GM23338 (cell line): ENCODE data around the gene CLDN20. TPM values are rescaled to one million over a fixed set of nuclear protein-coding genes. Genes with fewer than 3 reads are reported as not detected.

ENCODE experiments used
- ATAC-seq: fragments of 200-7000 bp; cut with Tn5 transposase; 3 replicates; pipeline ENCODE4 v1.9.1; 2020
- DNase-seq: peaks from one replicate; pipeline ENCODE4 v3.0.0-alpha.2; 2015; ENCODE audit warnings: low spot score
- H2AFZ ChIP-seq: fragments of 200-600 bp; sonication (generic); 2 replicates; pipeline ENCODE4 v1.8.0; 2016; ENCODE audit warnings: antibody characterized with exemption, mild to moderate bottlenecking, moderate library complexity
- H3F3A ChIP-seq: fragments of 200-600 bp; sonication (generic); replicated peaks from 2 replicates; pipeline ENCODE4 v1.8.0; 2017; ENCODE audit warnings: antibody characterized with exemption, mixed run types, low read depth
- H3K27ac ChIP-seq: fragments of 200-600 bp; sonication (generic); 2 replicates; pipeline ENCODE4 v1.6.1; 2016; ENCODE audit warnings: low read depth
- H3K27me3 ChIP-seq: fragments of 200-600 bp; sonication (generic); 2 replicates; pipeline ENCODE4 v1.8.0; 2016; ENCODE audit warnings: mild to moderate bottlenecking, mixed run types, moderate library complexity; ENCODE audit not compliant: insufficient read depth
- H3K36me3 ChIP-seq: fragments of 200-600 bp; sonication (generic); 2 replicates; pipeline ENCODE4 v1.8.0; 2016; ENCODE audit warnings: mild to moderate bottlenecking; ENCODE audit not compliant: insufficient read depth
- H3K4me1 ChIP-seq: fragments of 200-600 bp; sonication (generic); 2 replicates; pipeline ENCODE4 v1.8.0; 2016; ENCODE audit warnings: mild to moderate bottlenecking, moderate library complexity; ENCODE audit not compliant: insufficient read depth
- H3K4me2 ChIP-seq: fragments of 200-600 bp; sonication (generic); 2 replicates; pipeline ENCODE4 v1.7.1; 2017; ENCODE audit warnings: mixed run types
- H3K4me3 ChIP-seq: fragments of 200-600 bp; sonication (generic); 2 replicates; pipeline ENCODE4 v1.6.1; 2016; ENCODE audit warnings: mixed run types
- H3K79me2 ChIP-seq: fragments of 200-600 bp; sonication (generic); replicated peaks from 2 replicates; pipeline ENCODE4 v1.8.0; 2017; ENCODE audit warnings: mild to moderate bottlenecking; ENCODE audit not compliant: insufficient read depth
- H3K9me2 ChIP-seq: fragments of 200-600 bp; sonication (generic); 2 replicates; pipeline ENCODE4 v1.8.0; 2017; ENCODE audit not compliant: insufficient read depth
- H4K20me1 ChIP-seq: fragments of 200-600 bp; sonication (generic); replicated peaks from 2 replicates; pipeline ENCODE4 v1.8.0; 2017; ENCODE audit warnings: mild to moderate bottlenecking; ENCODE audit not compliant: insufficient read depth
- H3K27ac Mint-ChIP-seq: 2 replicates; pipeline ENCODE4 v1.8.0; 2020; ENCODE audit warnings: inconsistent platforms, mild to moderate bottlenecking, moderate library complexity, mixed read lengths
- H3K27me3 Mint-ChIP-seq: 3 replicates; pipeline ENCODE4 v1.8.0; 2022; ENCODE audit warnings: low read depth, mild to moderate bottlenecking, moderate library complexity, mixed read lengths, inconsistent platforms; ENCODE audit not compliant: insufficient read depth, poor library complexity
- H3K36me3 Mint-ChIP-seq: 3 replicates; pipeline ENCODE4 v1.8.0; 2021; ENCODE audit warnings: low read depth, mild to moderate bottlenecking, inconsistent platforms, moderate library complexity, mixed read lengths
- H3K4me1 Mint-ChIP-seq: 3 replicates; pipeline ENCODE4 v1.8.0; 2020; ENCODE audit warnings: mild to moderate bottlenecking, inconsistent platforms, mixed read lengths
- H3K4me3 Mint-ChIP-seq: 3 replicates; pipeline ENCODE4 v1.8.0; 2021; ENCODE audit warnings: moderate library complexity, mild to moderate bottlenecking, inconsistent platforms, mixed read lengths
- H3K9me3 Mint-ChIP-seq: 3 replicates; pipeline ENCODE4 v1.8.0; 2020; ENCODE audit warnings: moderate library complexity, mild to moderate bottlenecking, inconsistent platforms, mixed read lengths
- CREB1 ChIP-seq: fragments of 250-450 bp; sonication (Bioruptor Pico); IDR thresholded peaks from 2 replicates; pipeline ENCODE4 v1.5.0; 2020; ENCODE audit warnings: low read depth, mild to moderate bottlenecking, moderate library complexity
- CTCF ChIP-seq, 2 experiments: fragments of 200-600 bp in 1 of 2; sonication (generic) in 1 of 2; conservative IDR thresholded peaks; 2 replicates each; pipeline versions ENCODE4 v1.5.1 to v1.6.1; 2016 to 2017; ENCODE audit warnings: antibody characterized with exemption in 2 of 2, low read depth in 2 of 2, mild to moderate bottlenecking in 2 of 2, moderate library complexity in 1 of 2
- ETS1 ChIP-seq: IDR thresholded peaks from 2 replicates; pipeline ENCODE4 v1.6.1; 2016; ENCODE audit warnings: antibody characterized with exemption
- EZH2 ChIP-seq: fragments of 200-600 bp; sonication (generic); IDR thresholded peaks from one replicate; pipeline ENCODE4 v1.8.0; 2017; ENCODE audit warnings: antibody characterized with exemption, mild to moderate bottlenecking, low read depth; ENCODE audit not compliant: unreplicated experiment
- EZH2phosphoT487 ChIP-seq: fragments of 200-600 bp; sonication (generic); IDR thresholded peaks from one replicate; pipeline ENCODE4 v1.8.1; 2018; ENCODE audit warnings: antibody characterized with exemption; ENCODE audit not compliant: unreplicated experiment
- JUNB ChIP-seq: IDR thresholded peaks from one replicate; pipeline ENCODE4 v1.6.1; 2016; ENCODE audit warnings: antibody characterized with exemption; ENCODE audit not compliant: unreplicated experiment
- NANOG ChIP-seq: IDR thresholded peaks from 2 replicates; pipeline ENCODE4 v1.6.1; 2016; ENCODE audit warnings: antibody characterized with exemption, borderline replicate concordance
- POLR2AphosphoS5 ChIP-seq: IDR thresholded peaks from 2 replicates; pipeline ENCODE4 v1.6.1; 2016; ENCODE audit warnings: antibody characterized with exemption, low read depth
- REST ChIP-seq: IDR thresholded peaks from one replicate; pipeline ENCODE4 v1.6.1; 2018; ENCODE audit warnings: antibody characterized with exemption; ENCODE audit not compliant: unreplicated experiment
- STAT1 ChIP-seq: IDR thresholded peaks from one replicate; pipeline ENCODE4 v1.6.1; 2016; ENCODE audit warnings: antibody characterized with exemption; ENCODE audit not compliant: unreplicated experiment
- ZNF114 ChIP-seq: fragments of 250-450 bp; sonication (Bioruptor Pico); IDR thresholded peaks from 2 replicates; pipeline ENCODE4 v1.5.0; 2020; ENCODE audit warnings: mild to moderate bottlenecking, moderate library complexity
- ZNF331 ChIP-seq: fragments of 250-450 bp; sonication (Bioruptor Pico); IDR thresholded peaks from 2 replicates; pipeline ENCODE4 v1.5.0; 2020; ENCODE audit warnings: low read depth, mild to moderate bottlenecking, moderate library complexity
- ZNF462 ChIP-seq: fragments of 250-450 bp; sonication (Bioruptor Pico); IDR thresholded peaks from 2 replicates; pipeline ENCODE4 v1.5.0; 2020; ENCODE audit warnings: mild to moderate bottlenecking, moderate library complexity
- polyA plus RNA-seq: library from polyadenylated mRNA; unstranded; fragments of >200 nt; fragmentation: Nextera tagmentation; extraction: Ambion mirVana; gene quantifications from 2 replicates; pipeline ENCODE4 v1.2.1, GENCODE V29; 2016
- total RNA-seq: library from RNA; depleted of rRNA; stranded (reverse); fragments of >200 nt; shearing (Covaris generic); gene quantifications from 2 replicates; pipeline ENCODE4 v1.2.3, GENCODE V29; 2014

The CLDN20 gene
- total and polyA plus RNA-seq, 2 experiments from 2014 or later, result 0.23 TPM; not detected in 1

- H3K4me1 ChIP-seq, result peaks cover 23% of the 10 kb centered on the region
- Mint-ChIP-seq H3K27ac (peak overlapping the region; percentile 96), H3K27me3 (peaks cover 9% of the 10 kb centered on the region), H3K4me3 (no peak overlapping the region), H3K9me3 (no peaks in the 10 kb centered on the region), H3K36me3 (peaks cover 77% of the 10 kb centered on the region; the same call in 2 of the 3 replicates), H3K4me1 (peaks cover 35% of the 10 kb centered on the region)
- peaks cover 21% of the 10 kb centered on the region for H3K36me3 ChIP-seq
- TF ChIP-seq REST, result no peak
- TF ChIP-seq EZH2, result no peak
- no peak for TF ChIP-seq POLR2AphosphoS5
- TF ChIP-seq ZNF462, result no peak
- TF ChIP-seq NANOG, result no peak
- TF ChIP-seq ZNF114 (CRISPR knock-in tag), result no peak
- TF ChIP-seq ETS1, result no peak
- TF ChIP-seq CREB1 (CRISPR knock-in tag), result no peak
- TF ChIP-seq JUNB, result no peak
- TF ChIP-seq STAT1, result no peak
- no peak for TF ChIP-seq ZNF331 (CRISPR knock-in tag)
- no peak for TF ChIP-seq CTCF (conservative IDR thresholded peaks at IDR 0.05; ENCODE audit: low read depth in 2 of 2)
- no peak for TF ChIP-seq EZH2phosphoT487
- H3K4me3 ChIP-seq, result no peak overlapping the region
- peaks cover 4% of the 10 kb centered on the region for H3F3A ChIP-seq
- no peaks in the 10 kb centered on the region; the same call in 1 of the 2 replicates for H3K79me2 ChIP-seq
- ATAC-seq, result no peak
- no peaks in the 10 kb centered on the region for H3K9me2 ChIP-seq
- peak overlapping the region; percentile 7; the same call in 1 of the 2 replicates for H3K4me2 ChIP-seq
- no peaks in the 10 kb centered on the region for H3K27me3 ChIP-seq
- H2AFZ ChIP-seq, result no peak overlapping the region
- DNase-seq, result no peak
- H4K20me1 ChIP-seq, result no peaks in the 10 kb centered on the region
- peak overlapping the region; percentile 62 for H3K27ac ChIP-seq
These were observed 11.2 kb upstream of the CLDN20 start for GRCh38 chr6:155252581-155252980.
